Thoracic aorta (tissue), 2 donors: ENCODE results near the gene HSPA9. TPM values are rescaled to one million over a fixed set of nuclear protein-coding genes. Genes with fewer than 3 reads are reported as not detected.
A peak's percentile ranks its signal among the peaks of the same experiment; 100 is the strongest.

Experiments used
- ATAC-seq: fragments of 150-250 bp; one replicate; pipeline ENCODE4 v1.8.0; 2017; ENCODE audit warnings: low read depth; ENCODE audit not compliant: insufficient number of reproducible peaks, low FRiP score
- DNase-seq: peaks from one replicate; pipeline ENCODE4 v3.0.0-alpha.2; 2020; ENCODE audit warnings: low spot score
- H3K27ac ChIP-seq, 2 donors: fragments of 200-600 bp; sonication (generic); 1 replicate in 1 of 2; 2 replicates in 1 of 2; pipeline ENCODE4 v1.5.1; 2016; ENCODE audit warnings: mild to moderate bottlenecking in 2 of 2, moderate library complexity in 2 of 2
- H3K27me3 ChIP-seq: fragments of 200-600 bp; sonication (generic); replicated peaks from 2 replicates; pipeline ENCODE4 v1.6.0; 2016; ENCODE audit warnings: mild to moderate bottlenecking; ENCODE audit not compliant: insufficient read depth
- H3K36me3 ChIP-seq: fragments of 200-600 bp; sonication (generic); one replicate; pipeline ENCODE4 v1.5.1; 2016
- H3K4me1 ChIP-seq, 2 donors: fragments of 200-600 bp; sonication (generic); 1 replicate in 1 of 2; 2 replicates in 1 of 2; pipeline versions ENCODE4 v1.5.1 to v1.6.0; 2016; ENCODE audit warnings: low read depth in 2 of 2, mild to moderate bottlenecking in 1 of 2; ENCODE audit not compliant: control insufficient read depth in 1 of 2
- H3K4me3 ChIP-seq: fragments of 200-600 bp; sonication (generic); 2 replicates; pipeline ENCODE4 v1.5.1; 2016; ENCODE audit warnings: mild to moderate bottlenecking
- H3K9me3 ChIP-seq: fragments of 200-600 bp; sonication (generic); 2 replicates; pipeline ENCODE4 v1.5.1; 2016
- CTCF ChIP-seq: fragments of 200-600 bp; sonication (generic); IDR thresholded peaks from one replicate; pipeline ENCODE4 v1.5.1; 2019; ENCODE audit warnings: antibody characterized with exemption
- total RNA-seq, 2 donors: library from RNA; depleted of rRNA; stranded (reverse); fragments of >200 nt; gene quantifications; one replicate each; pipeline versions ENCODE4 v1.1.0 to v1.2.3, GENCODE V29; 2016

The HSPA9 gene
- total RNA-seq, 2 donors from 2014 or later, result 202 to 294 TPM

GRCh38 chr5:138549414-138549813 lies 25.8 kb downstream of the HSPA9 start:
- TF ChIP-seq CTCF, result no peak
- peaks cover 19 to 31% of the 10 kb centered on the region in 2 donors for H3K4me1 ChIP-seq
- H3K9me3 ChIP-seq, result no peaks in the 10 kb centered on the region
- no peak for ATAC-seq
- H3K36me3 ChIP-seq, result no peaks in the 10 kb centered on the region
- no peak overlapping the region for H3K4me3 ChIP-seq
- DNase-seq, result no peak
- no peak overlapping the region for H3K27ac ChIP-seq
- H3K27me3 ChIP-seq, result no peaks in the 10 kb centered on the region

GRCh38 chr5:138545919-138546562 lies 29.2 kb downstream of the HSPA9 start:
- peaks cover 32 to 45% of the 10 kb centered on the region in 2 donors for H3K4me1 ChIP-seq
- H3K9me3 ChIP-seq, result no peaks in the 10 kb centered on the region
- DNase-seq (no peak), ATAC-seq (no peak)
- no peak overlapping the region for H3K4me3 ChIP-seq
- H3K27ac ChIP-seq, result no peak overlapping the region
- no peak for TF ChIP-seq CTCF
- no peaks in the 10 kb centered on the region for H3K36me3 ChIP-seq
- H3K27me3 ChIP-seq, result no peaks in the 10 kb centered on the region

GRCh38 chr5:138544181-138545134 lies 30.7 kb downstream of the HSPA9 start:
- Histone ChIP-seq H3K27me3 (no peaks in the 10 kb centered on the region), H3K36me3 (no peaks in the 10 kb centered on the region), H3K27ac (peak overlapping the region; percentile 98 to 99), H3K4me3 (peak overlapping the region; percentile 97), H3K9me3 (no peaks in the 10 kb centered on the region), H3K4me1 (peaks cover 40 to 56% of the 10 kb centered on the region in 2 donors)
- TF ChIP-seq CTCF, result no peak
- DNase-seq, result no peak
- ATAC-seq, result no peak

- Histone ChIP-seq H3K27me3 (no peaks in the 10 kb centered on the region), H3K9me3 (no peaks in the 10 kb centered on the region), H3K36me3 (no peaks in the 10 kb centered on the region), H3K4me3 (peak overlapping the region; percentile 97), H3K27ac (peak overlapping the region; percentile 98 to 99), H3K4me1 (peaks cover 40 to 62% of the 10 kb centered on the region in 2 donors)
- DNase-seq (no peak), ATAC-seq (peak; percentile 66)
- TF ChIP-seq CTCF, result no peak
Measured at GRCh38 chr5:138543730-138544104, 31.5 kb downstream of the HSPA9 start.

GRCh38 chr5:138542956-138543729 lies 32.1 kb downstream of the HSPA9 start, which contains the start of gene ETF1:
Gene ETF1, minus strand, starts transcription at chr5:138543236. Its CDS starts 318 bp downstream, at chr5:138542918.
- Histone ChIP-seq H3K4me1 (peaks cover 40 to 62% of the 10 kb centered on the region in 2 donors), H3K27ac (peak within 1 kb of the TSS; percentile 98 to 99), H3K4me3 (peak within 1 kb of the TSS; percentile 97), H3K9me3 (no peaks in the 10 kb centered on the region), H3K36me3 (no peaks in the 10 kb centered on the region), H3K27me3 (no peaks in the 10 kb centered on the region)
- ATAC-seq (peak; percentile 92), DNase-seq (peak; percentile 99)
- TF ChIP-seq CTCF, result no peak
